EH (cell line): ENCODE measurements around the gene SIRT5.

Experiments used
- DNase-seq: peaks from one replicate; pipeline ENCODE4 v3.0.0-alpha.2; 2015; ENCODE audit warnings: low read depth

The SIRT5 gene

GRCh38 chr6:13635948-13636658 lies 61.7 kb downstream of the SIRT5 start:
- DNase-seq, result no peak

- no peak for DNase-seq
Observed at GRCh38 chr6:13638014-13638413, 63.6 kb downstream of the SIRT5 start.

GRCh38 chr6:13638626-13639025 lies 64.2 kb downstream of the SIRT5 start:
- no peak for DNase-seq

- DNase-seq, result peak; percentile 29
Observed at GRCh38 chr6:13641315-13641714, 66.9 kb downstream of the SIRT5 start.

GRCh38 chr6:13643125-13643524 lies 68.7 kb downstream of the SIRT5 start:
- DNase-seq, result no peak

GRCh38 chr6:13648850-13649249 lies 74.4 kb downstream of the SIRT5 start:
- no peak for DNase-seq

- no peak for DNase-seq
Observed at GRCh38 chr6:13649393-13649792, 75.0 kb downstream of the SIRT5 start.

GRCh38 chr6:13653296-13653695 lies 78.9 kb downstream of the SIRT5 start:
- peak; percentile 71 for DNase-seq

- no peak for DNase-seq
Observed at GRCh38 chr6:13654496-13654895, 80.1 kb downstream of the SIRT5 start.

- DNase-seq, result no peak
Observed at GRCh38 chr6:13655700-13656099, 81.3 kb downstream of the SIRT5 start.

- no peak for DNase-seq
Observed at GRCh38 chr6:13660273-13660672, 85.9 kb downstream of the SIRT5 start.

GRCh38 chr6:13660893-13661292 lies 86.5 kb downstream of the SIRT5 start:
- no peak for DNase-seq

- no peak for DNase-seq
Observed at GRCh38 chr6:13661647-13662046, 87.2 kb downstream of the SIRT5 start.

GRCh38 chr6:13662651-13663334 lies 88.4 kb downstream of the SIRT5 start:
- no peak for DNase-seq

GRCh38 chr6:13663986-13664385 lies 89.6 kb downstream of the SIRT5 start:
- DNase-seq, result no peak
